Heart left ventricle (tissue), 16 donors: Measurements from ENCODE around the gene CAMKK2. TPM values are rescaled to one million over a fixed set of nuclear protein-coding genes. Genes with fewer than 3 reads are reported as not detected.

Experiments
- ATAC-seq, 4 donors: fragments of 200-7000 bp; cut with Tn5 transposase; one replicate each; pipeline ENCODE4 v1.9.1; 2020 to 2022; ENCODE audit warnings: moderate library complexity in 4 of 4, mild to moderate bottlenecking in 3 of 4, moderate number of reproducible peaks in 1 of 4
- DNase-seq, 5 donors: peaks; one replicate each; pipeline ENCODE4 v3.0.0-alpha.2; 2020
- H3K27ac ChIP-seq, 12 donors: fragments of 200-600 bp; sonication (generic) in 4 of 12; one replicate each; pipeline versions ENCODE4 v1.5.0 to v1.8.0; 2016 to 2022; ENCODE audit warnings: mild to moderate bottlenecking in 2 of 12
- H3K27me3 ChIP-seq, 9 donors: fragments of 200-600 bp; sonication (generic) in 2 of 9; one replicate each; pipeline versions ENCODE4 v1.5.1 to v1.8.0; 2016 to 2022; ENCODE audit warnings: mild to moderate bottlenecking in 3 of 9
- H3K36me3 ChIP-seq, 9 donors: fragments of 200-600 bp; sonication (generic) in 2 of 9; one replicate each; pipeline versions ENCODE4 v1.5.0 to v1.8.0; 2018 to 2022; ENCODE audit warnings: mild to moderate bottlenecking in 2 of 9
- H3K4me1 ChIP-seq, 12 donors: fragments of 200-600 bp; sonication (generic) in 4 of 12; one replicate each; pipeline versions ENCODE4 v1.5.0 to v1.8.0; 2016 to 2022; ENCODE audit warnings: mild to moderate bottlenecking in 3 of 12
- H3K4me3 ChIP-seq, 12 donors: fragments of 200-600 bp; sonication (generic) in 4 of 12; one replicate each; pipeline versions ENCODE4 v1.5.0 to v1.8.0; 2017 to 2022; ENCODE audit warnings: mild to moderate bottlenecking in 9 of 12, moderate library complexity in 4 of 12
- H3K9me3 ChIP-seq, 12 donors: fragments of 200-600 bp; sonication (generic) in 4 of 12; one replicate each; pipeline versions ENCODE4 v1.5.0 to v1.8.0; 2016 to 2022; ENCODE audit warnings: mild to moderate bottlenecking in 1 of 12
- CTCF ChIP-seq, 12 donors: fragments of 200-600 bp; sonication (generic) in 4 of 12; IDR thresholded peaks; one replicate each; pipeline versions ENCODE4 v1.5.0 to v1.8.0; 2018 to 2022; ENCODE audit warnings: antibody characterized with exemption in 12 of 12, mild to moderate bottlenecking in 5 of 12
- POLR2A ChIP-seq, 2 donors: fragments of 450-650 bp; IDR thresholded peaks; one replicate each; pipeline ENCODE4 v1.6.1; 2017; ENCODE audit warnings: antibody characterized with exemption in 2 of 2, mild to moderate bottlenecking in 2 of 2, moderate library complexity in 2 of 2
- WGBS, 4 donors: extraction: QIAGEN DNeasy Blood & Tissue Kit in 2 of 4; methylation state at CpG; one replicate each; pipeline versions ENCODE4 v1.1.5 to v1.1.7; 2013 to 2018; 5-methylcytosine and 5-hydroxymethylcytosine counted together
- intact Hi-C, 10 donors: fragments of 100-400 bp; cut with DNase I; formaldehyde crosslinking; loops; one replicate each; pipeline versions ENCODE4 v1.11.1 to v1.14.2; 2022
- polyA plus RNA-seq, 2 donors: library from polyadenylated mRNA; stranded (reverse); fragments of 200-250 nt; gene quantifications; one replicate each; pipeline ENCODE4 v1.2.3, GENCODE V29; 2013
- total RNA-seq, 9 donors: library from RNA; depleted of rRNA in 2 of 9; stranded (reverse); fragments of >200 nt in 2 of 9; fragmentation: NEBNext Ultra II Directional in 3 of 9; extraction: Animal tissue kit (Norgen Biotek cat#: 25700) in 3 of 9; gene quantifications; one replicate each; pipeline versions ENCODE4 v1.1.0 to v1.2.4, GENCODE V29; 2016 to 2023
- donor health status: ischemic (EF 13 %, LVEDD 7.1; RV severe dilation, severe dysfunction).
- donor health status: healthy with polysubstance abuse.
- donor health status: DM: no; HTN: yes; CAD: no.
- donor health status: DM: no; HTN: no; CAD: no.
- donor health status: ischemic (EF 25% LVEDD 6.9; RV normal size, moderate dysfunction).
- donor health status: ischemic (EF 25% LVEDD 5.7; RV mildly dilated, moderate dysfunction).
- donor health status: healthy.
- donor health status: DM: yes; HTN: yes; CAD: no.
- donor health status: ischemic (EF 35%, LVEDD 5.7; RV mildly dilated, moderate dysfunction).
- donor health status: nonischemic (EF 11% LVEDD 7.7; RV severe dilation, severe dysfunction).
- donor health status: DM: yes; HTN: yes; CAD: no.
- donor health status: PGD.
- donor health status: ischemic (EF 29% LVEDD 5.4; RV normal size, mild dysfunction).
- donor health status: nonischemic (EF 23%, LVEDD 6.1; RV moderate dilation, normal function).

Gene CAMKK2
- total and polyA plus RNA-seq, 11 donors, result 7.4 to 28.2 (median 16.0) TPM

- Histone ChIP-seq H3K4me3 (no peak overlapping the region), H3K27me3 (no peaks in the 10 kb centered on the region), H3K9me3 (no peaks in the 10 kb centered on the region), H3K36me3 (peaks cover 0 to 25% (median 10%) of the 10 kb centered on the region in 9 donors), H3K27ac (peak overlapping the region in 11 of 12 donors; percentile 4 to 80 (median 54)), H3K4me1 (peaks cover 6 to 49% (median 22%) of the 10 kb centered on the region in 12 donors)
- intact Hi-C loops, result no loop called here
- 87 to 93% (median 90%) methylated on average over 15 of the region's 15 CpGs for WGBS, 4 donors
- TF ChIP-seq CTCF (IDR thresholded peaks at IDR 0.05) (no peak), POLR2A (IDR thresholded peaks at IDR 0.05) (no peak)
- DNase-seq, result peak in 1 of 5 donors; percentile 45
- peak in 3 of 4 donors; percentile 15 to 41 (median 16) for ATAC-seq
These were observed 18.1 kb downstream of the CAMKK2 start for GRCh38 chr12:121278169-121279070.

DNA sequence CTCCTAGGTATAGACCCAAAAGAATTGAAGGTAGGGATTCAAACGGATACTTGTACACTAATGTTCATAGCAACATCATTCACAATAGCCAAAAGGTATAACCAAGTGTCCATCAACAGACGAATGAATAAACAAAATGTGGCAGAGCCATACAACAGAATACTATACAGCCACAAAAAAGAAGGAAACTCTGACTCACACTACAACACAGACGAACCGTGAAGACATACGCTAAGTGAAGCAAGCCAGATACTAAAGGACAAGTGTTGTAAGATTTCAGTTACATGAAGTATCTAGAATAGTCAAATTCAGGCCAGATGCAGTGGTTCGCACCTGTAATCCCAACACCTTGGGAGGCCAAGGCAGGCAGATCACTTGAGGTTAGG is 19.1 kb downstream of the CAMKK2 start:
- Histone ChIP-seq H3K27me3 (no peaks in the 10 kb centered on the region), H3K4me1 (peaks cover 6 to 46% (median 20%) of the 10 kb centered on the region in 12 donors), H3K9me3 (no peaks in the 10 kb centered on the region), H3K27ac (peak overlapping the region in 1 of 12 donors; percentile 80), H3K4me3 (no peak overlapping the region), H3K36me3 (peaks cover 0 to 32% (median 13%) of the 10 kb centered on the region in 9 donors)
- intact Hi-C loops, result no loop called here
- 97% methylated on average over 6 of the region's 6 CpGs for whole genome bisulfite sequencing, 4 donors
- DNase-seq, result no peak
- no peak for TF ChIP-seq POLR2A (IDR thresholded peaks at IDR 0.05)
- no peak for TF ChIP-seq CTCF (IDR thresholded peaks at IDR 0.05)
- ATAC-seq, result no peak

DNA sequence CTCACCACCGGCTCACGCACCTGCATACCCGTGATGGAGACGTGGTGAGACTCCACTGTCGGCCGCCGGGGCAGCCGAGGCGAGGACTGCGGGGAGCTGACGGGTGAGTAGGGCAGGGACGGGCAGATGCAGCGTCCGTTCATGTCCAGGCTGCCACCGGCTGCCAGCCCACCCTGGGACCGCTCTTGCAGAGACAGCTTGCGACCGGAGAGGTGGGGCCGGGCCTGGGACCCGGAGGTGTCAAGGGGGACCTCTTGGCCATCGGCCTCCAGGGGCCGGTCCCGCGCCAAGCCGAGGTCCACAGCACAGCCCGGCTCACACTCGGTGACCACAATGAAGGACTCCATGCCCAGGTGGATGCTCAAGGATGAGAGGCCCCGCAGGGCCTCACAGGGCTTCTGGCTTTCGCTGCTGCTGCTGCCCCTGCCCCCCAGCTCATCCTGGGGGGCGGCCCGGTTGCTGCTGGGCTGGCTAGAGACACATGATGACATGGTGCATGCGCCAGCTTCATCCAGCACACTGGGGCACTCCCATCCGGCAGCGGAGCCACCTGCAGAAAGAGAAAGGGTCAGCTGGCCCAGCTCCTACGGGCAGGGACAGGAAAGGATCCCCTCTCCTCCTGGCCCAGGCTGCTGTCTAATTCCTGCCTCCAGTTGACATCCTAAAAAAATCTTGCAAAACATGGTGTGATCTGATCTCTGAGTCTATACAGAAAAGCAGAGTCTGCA is 22.3 kb downstream of the CAMKK2 start:
- H3K4me3 ChIP-seq, result no peak overlapping the region
- ATAC-seq, result no peak
- no peaks in the 10 kb centered on the region for H3K27me3 ChIP-seq
- peaks cover 2 to 29% (median 9%) of the 10 kb centered on the region in 12 donors for H3K4me1 ChIP-seq
- WGBS, 4 donors, result 74 to 95% (median 93%) methylated on average over 4 to 35 of the region's 35 CpGs
- peaks cover 0 to 56% (median 30%) of the 10 kb centered on the region in 9 donors for H3K36me3 ChIP-seq
- TF ChIP-seq POLR2A (IDR thresholded peaks at IDR 0.05) (no peak), CTCF (IDR thresholded peaks at IDR 0.05) (no peak)
- intact Hi-C loops, result no loop called here
- no peaks in the 10 kb centered on the region for H3K9me3 ChIP-seq
- no peak overlapping the region for H3K27ac ChIP-seq
- no peak for DNase-seq

GRCh38 chr12:121273364-121273896 is 23.1 kb downstream of the CAMKK2 start:
- 93 to 97% (median 95%) methylated on average over 14 of the region's 14 CpGs for WGBS, 4 donors
- H3K4me3 ChIP-seq, result no peak overlapping the region
- no peak overlapping the region for H3K27ac ChIP-seq
- H3K9me3 ChIP-seq, result no peaks in the 10 kb centered on the region
- peaks cover 0 to 21% (median 1%) of the 10 kb centered on the region in 12 donors for H3K4me1 ChIP-seq
- H3K27me3 ChIP-seq, result no peaks in the 10 kb centered on the region
- DNase-seq, result no peak
- no peak for ATAC-seq
- TF ChIP-seq POLR2A (IDR thresholded peaks at IDR 0.05), result no peak
- TF ChIP-seq CTCF (IDR thresholded peaks at IDR 0.05), result no peak
- intact Hi-C loops, result no loop called here
- peaks cover 0 to 64% (median 38%) of the 10 kb centered on the region in 9 donors for H3K36me3 ChIP-seq
